Activated CD4-positive, alpha-beta T cell treated with anti-CD3 and anti-CD28 coated beads, Interleukin-2, amount 10 ng/mL, durations not matched to agents 7 days and 5 days (primary cell): ENCODE measurements around the gene PRDM1. TPM values are rescaled to one million over a fixed set of nuclear protein-coding genes. Genes with fewer than 3 reads are reported as not detected.

ENCODE experiments used
- CTCF ChIA-PET: fragments of 350-600 bp; sonication (Branson Sonifier 250); formaldehyde crosslinking; loops from one replicate; lab custom pipeline; 2021; ENCODE audit warnings: antibody characterized with exemption; lab: Charles Lee
- POLR2A ChIA-PET: fragments of 350-600 bp; sonication (Branson Sonifier 250); formaldehyde crosslinking; loops from one replicate; lab custom pipeline; 2021; ENCODE audit warnings: antibody characterized with exemption; lab: Charles Lee
- DNase-seq: peaks from one replicate; pipeline ENCODE4 v3.0.0-alpha.2; 2020
- H3K27ac Mint-ChIP-seq: one replicate; pipeline ENCODE4 v1.8.0; 2021; ENCODE audit warnings: mild to moderate bottlenecking, moderate library complexity, mixed read lengths
- H3K27me3 Mint-ChIP-seq: one replicate; pipeline ENCODE4 v1.8.0; 2021; ENCODE audit warnings: mixed read lengths
- H3K36me3 Mint-ChIP-seq: one replicate; pipeline ENCODE4 v1.8.0; 2021; ENCODE audit warnings: low read depth, mixed read lengths
- H3K4me1 Mint-ChIP-seq: one replicate; pipeline ENCODE4 v1.8.0; 2021; ENCODE audit warnings: mixed read lengths
- H3K4me3 Mint-ChIP-seq: one replicate; pipeline ENCODE4 v1.8.0; 2021; ENCODE audit warnings: mild to moderate bottlenecking, moderate library complexity, mixed read lengths
- H3K9me3 Mint-ChIP-seq: one replicate; pipeline ENCODE4 v1.8.0; 2021; ENCODE audit warnings: mixed read lengths
- total RNA-seq, 2 experiments: library from RNA; stranded (reverse); gene quantifications; one replicate each; pipeline ENCODE4 v1.2.3, GENCODE V29; 2021

PRDM1 gene
- total RNA-seq, 2 experiments from 2014 or later = 27.1 to 30.8 TPM

DNA sequence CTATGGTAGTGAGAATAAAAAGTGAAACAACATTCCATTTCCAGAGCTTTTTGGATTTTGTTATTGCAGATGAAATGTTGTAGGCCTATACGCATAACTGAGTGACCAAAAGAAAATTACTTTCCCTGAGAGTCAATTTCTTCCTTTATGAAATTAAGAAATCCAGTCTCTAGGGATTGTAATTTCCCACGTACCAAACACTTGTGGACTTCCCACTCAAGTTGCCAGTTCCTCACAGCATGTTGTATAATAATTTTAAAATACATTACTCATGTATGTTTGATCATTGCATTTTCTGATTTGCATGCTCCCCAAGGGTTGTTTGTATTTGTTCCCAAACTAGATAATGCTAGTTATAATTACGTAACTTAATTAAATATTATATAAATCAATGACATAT is 12.0 kb upstream of the PRDM1 start:
- Mint-ChIP-seq H3K27ac (no peak overlapping the region), H3K9me3 (no peaks in the 10 kb centered on the region), H3K36me3 (peaks cover 1% of the 10 kb centered on the region), H3K4me3 (no peak overlapping the region), H3K27me3 (peaks cover 16% of the 10 kb centered on the region), H3K4me1 (no peaks in the 10 kb centered on the region)
- POLR2A ChIA-PET = no interaction called here
- CTCF ChIA-PET = no interaction called here
- no peak for DNase-seq

DNA sequence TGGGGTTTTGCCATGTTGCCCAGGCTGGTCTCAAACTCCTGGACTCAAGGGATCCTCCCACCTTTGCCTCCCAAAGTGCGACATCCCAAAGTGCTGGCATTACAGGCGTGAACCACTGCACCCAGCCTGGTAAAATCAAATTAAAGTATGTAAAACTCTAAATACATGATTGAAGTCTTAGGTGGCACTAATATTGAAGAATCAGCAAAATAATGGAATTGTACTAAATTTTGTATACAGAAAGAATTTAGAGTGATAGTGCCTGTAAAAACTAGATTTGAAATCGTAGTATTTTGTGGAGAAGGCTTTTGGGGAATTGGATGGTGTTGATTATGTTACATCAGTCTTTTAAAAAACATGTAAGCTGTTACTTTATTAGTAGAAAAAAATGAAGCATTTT is 10.0 kb upstream of the PRDM1 start:
- Mint-ChIP-seq H3K27me3 (peaks cover 5% of the 10 kb centered on the region), H3K4me3 (no peak overlapping the region), H3K36me3 (peaks cover 4% of the 10 kb centered on the region), H3K9me3 (no peaks in the 10 kb centered on the region), H3K4me1 (no peaks in the 10 kb centered on the region), H3K27ac (no peak overlapping the region)
- ChIA-PET POLR2A (no interaction called here), CTCF (interaction anchor here (1.2 to 1.8 kb wide), 3 partner anchors 8 to 83 kb away, joined by 3 to 6 read pairs (median 5); partner anchors contain the start of gene PRDM1)
- DNase-seq = no peak

DNA sequence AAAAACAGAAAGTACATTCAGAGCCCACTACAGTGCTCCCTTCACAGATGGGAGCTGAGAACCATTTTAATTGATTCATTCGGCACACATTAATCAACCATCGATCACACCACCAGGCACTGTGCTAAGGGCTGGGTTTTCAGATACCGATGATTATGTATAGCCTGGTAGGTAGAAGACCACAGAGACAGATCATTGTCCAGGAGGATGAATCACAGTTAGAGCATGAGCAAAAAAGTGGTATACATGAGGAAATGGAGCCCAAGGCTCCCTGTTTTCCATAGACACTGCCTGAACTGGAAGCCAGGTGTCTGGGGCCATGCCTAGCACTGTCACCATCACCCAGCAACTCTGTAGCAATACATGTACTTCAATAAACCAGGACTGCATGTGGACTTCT is 9.0 kb upstream of the PRDM1 start:
- peaks cover 11% of the 10 kb centered on the region for H3K27me3 Mint-ChIP-seq
- H3K9me3 Mint-ChIP-seq = no peaks in the 10 kb centered on the region
- ChIA-PET POLR2A (interaction anchor here (0.6 kb wide), 1 partner anchor 379 kb away, joined by 3 read pairs; no protein-coding TSS in a partner anchor), CTCF (interaction anchor here (1.8 kb wide), 1 partner anchor 9 kb away, joined by 5 read pairs; the partner anchor contains the start of gene PRDM1)
- peaks cover 5% of the 10 kb centered on the region for H3K36me3 Mint-ChIP-seq
- no peak overlapping the region for H3K27ac Mint-ChIP-seq
- peaks cover 5% of the 10 kb centered on the region for H3K4me1 Mint-ChIP-seq
- no peak overlapping the region for H3K4me3 Mint-ChIP-seq
- no peak for DNase-seq

GRCh38 chr6:106077881-106078280 is 8.3 kb upstream of the PRDM1 start:
- H3K36me3 Mint-ChIP-seq = peaks cover 6% of the 10 kb centered on the region
- no peak for DNase-seq
- no peaks in the 10 kb centered on the region for H3K9me3 Mint-ChIP-seq
- H3K27me3 Mint-ChIP-seq = peaks cover 13% of the 10 kb centered on the region
- H3K4me1 Mint-ChIP-seq = peaks cover 11% of the 10 kb centered on the region
- ChIA-PET CTCF (interaction anchor here (1.8 kb wide), 1 partner anchor 8 kb away, joined by 5 read pairs; the partner anchor contains the start of gene PRDM1), POLR2A (interaction anchor here (0.6 kb wide), 1 partner anchor 380 kb away, joined by 3 read pairs; no protein-coding TSS in a partner anchor)
- H3K4me3 Mint-ChIP-seq = no peak overlapping the region
- H3K27ac Mint-ChIP-seq = no peak overlapping the region

- Mint-ChIP-seq H3K36me3 (peaks cover 7% of the 10 kb centered on the region), H3K9me3 (no peaks in the 10 kb centered on the region), H3K27ac (no peak overlapping the region), H3K4me3 (no peak overlapping the region), H3K4me1 (peaks cover 33% of the 10 kb centered on the region), H3K27me3 (peaks cover 14% of the 10 kb centered on the region)
- no peak for DNase-seq
- CTCF ChIA-PET = interaction anchor here (0.6 to 2.1 kb wide), 4 partner anchors 13 to 38 kb away, joined by 3 to 5 read pairs (median 4); no protein-coding TSS in a partner anchor
- POLR2A ChIA-PET = no interaction called here
Observed at GRCh38 chr6:106079961-106080762, 6.0 kb upstream of the PRDM1 start.

DNA sequence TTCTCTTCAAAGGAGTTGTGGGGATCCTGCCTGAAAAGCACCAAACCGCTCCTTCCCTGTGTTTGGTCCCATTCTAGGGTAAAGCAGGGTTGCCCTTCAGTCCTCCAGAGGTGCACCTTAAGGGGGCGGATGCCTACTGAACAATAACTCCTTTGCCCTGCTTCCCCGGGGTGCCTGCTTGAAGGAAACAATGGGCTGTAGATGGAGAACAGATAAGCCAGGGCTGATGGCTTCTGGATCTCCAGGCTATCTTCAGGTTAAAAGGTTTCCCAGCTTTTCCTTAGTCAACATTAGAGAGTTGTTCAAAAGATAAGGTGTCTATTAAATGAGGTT is 5.4 kb upstream of the PRDM1 start:
- Mint-ChIP-seq H3K36me3 (peaks cover 7% of the 10 kb centered on the region), H3K27me3 (peaks cover 14% of the 10 kb centered on the region), H3K9me3 (no peaks in the 10 kb centered on the region), H3K4me1 (peaks cover 39% of the 10 kb centered on the region), H3K4me3 (no peak overlapping the region), H3K27ac (no peak overlapping the region)
- no peak for DNase-seq
- POLR2A ChIA-PET = no interaction called here
- CTCF ChIA-PET = interaction anchor here (0.6 to 2.1 kb wide), 3 partner anchors 13 to 37 kb away, joined by 3 to 5 read pairs (median 4); no protein-coding TSS in a partner anchor

DNA sequence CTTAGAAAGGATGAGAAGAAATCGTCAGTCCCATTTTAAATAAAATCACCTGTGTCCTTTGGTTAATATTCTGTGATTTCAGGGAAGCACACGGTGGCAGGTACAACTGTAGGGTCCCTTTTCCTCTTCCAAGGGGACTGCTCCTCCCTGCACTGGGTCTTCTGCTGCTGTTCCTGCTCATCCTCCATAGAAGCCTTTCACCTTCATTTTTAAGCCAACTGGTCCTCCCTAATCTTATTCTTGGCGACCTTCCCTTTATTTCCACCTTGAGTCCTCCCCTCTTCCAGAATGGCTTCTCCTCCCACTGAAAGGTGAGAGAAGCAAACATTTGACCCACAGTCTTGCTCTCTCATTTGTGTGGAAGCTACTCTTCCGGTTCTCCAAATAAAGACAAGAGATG is 4.4 kb upstream of the PRDM1 start:
- CTCF ChIA-PET = no interaction called here
- peaks cover 47% of the 10 kb centered on the region for H3K4me1 Mint-ChIP-seq
- peaks cover 14% of the 10 kb centered on the region for H3K27me3 Mint-ChIP-seq
- no peaks in the 10 kb centered on the region for H3K9me3 Mint-ChIP-seq
- peaks cover 7% of the 10 kb centered on the region for H3K36me3 Mint-ChIP-seq
- no peak for DNase-seq
- no peak overlapping the region for H3K4me3 Mint-ChIP-seq
- POLR2A ChIA-PET = no interaction called here
- no peak overlapping the region for H3K27ac Mint-ChIP-seq

- Mint-ChIP-seq H3K4me3 (peak overlapping the region; percentile 44), H3K36me3 (peaks cover 13% of the 10 kb centered on the region), H3K27me3 (peaks cover 19% of the 10 kb centered on the region), H3K4me1 (peaks cover 58% of the 10 kb centered on the region), H3K9me3 (no peaks in the 10 kb centered on the region), H3K27ac (peak overlapping the region; percentile 77)
- ChIA-PET CTCF (interaction anchor here (0.6 to 2.2 kb wide), 4 partner anchors 7 to 348 kb away, joined by 3 to 9 read pairs (median 4); no protein-coding TSS in a partner anchor), POLR2A (interaction anchor here (0.6 kb wide), 1 partner anchor 115 kb away, joined by 3 read pairs; no protein-coding TSS in a partner anchor)
- no peak for DNase-seq
Observed at GRCh38 chr6:106082735-106083398, 3.3 kb upstream of the PRDM1 start.

DNA sequence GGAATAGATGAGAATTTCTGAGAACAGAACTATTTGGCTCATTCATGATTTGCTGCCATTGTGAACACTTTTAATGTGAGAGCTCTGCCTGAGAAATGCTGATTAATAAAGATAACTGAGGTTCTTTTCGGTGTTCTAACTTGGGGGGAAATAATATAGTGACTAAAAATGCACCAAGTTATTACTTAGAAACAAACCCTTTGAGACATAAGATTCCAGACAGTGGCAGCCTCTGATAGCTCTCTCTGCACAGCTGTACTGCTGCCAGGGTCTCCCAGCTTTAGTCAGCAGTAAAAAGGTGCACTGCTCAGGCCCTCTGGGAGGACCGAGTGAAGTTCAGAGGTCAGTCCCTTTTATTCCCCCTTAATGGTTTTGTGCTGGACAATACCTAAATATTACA is 2.5 kb upstream of the PRDM1 start:
- Mint-ChIP-seq H3K4me3 (peak overlapping the region; percentile 7), H3K9me3 (no peaks in the 10 kb centered on the region), H3K27me3 (peaks cover 26% of the 10 kb centered on the region), H3K27ac (no peak overlapping the region), H3K36me3 (peaks cover 20% of the 10 kb centered on the region), H3K4me1 (peaks cover 66% of the 10 kb centered on the region)
- DNase-seq = no peak
- POLR2A ChIA-PET = interaction anchor here (0.6 to 0.8 kb wide), 2 partner anchors 91 to 115 kb away, joined by 3 read pairs; no protein-coding TSS in a partner anchor
- CTCF ChIA-PET = interaction anchor here (0.5 to 2.2 kb wide), 8 partner anchors 8 to 598 kb away, joined by 3 to 9 read pairs (median 3); no protein-coding TSS in a partner anchor

DNA sequence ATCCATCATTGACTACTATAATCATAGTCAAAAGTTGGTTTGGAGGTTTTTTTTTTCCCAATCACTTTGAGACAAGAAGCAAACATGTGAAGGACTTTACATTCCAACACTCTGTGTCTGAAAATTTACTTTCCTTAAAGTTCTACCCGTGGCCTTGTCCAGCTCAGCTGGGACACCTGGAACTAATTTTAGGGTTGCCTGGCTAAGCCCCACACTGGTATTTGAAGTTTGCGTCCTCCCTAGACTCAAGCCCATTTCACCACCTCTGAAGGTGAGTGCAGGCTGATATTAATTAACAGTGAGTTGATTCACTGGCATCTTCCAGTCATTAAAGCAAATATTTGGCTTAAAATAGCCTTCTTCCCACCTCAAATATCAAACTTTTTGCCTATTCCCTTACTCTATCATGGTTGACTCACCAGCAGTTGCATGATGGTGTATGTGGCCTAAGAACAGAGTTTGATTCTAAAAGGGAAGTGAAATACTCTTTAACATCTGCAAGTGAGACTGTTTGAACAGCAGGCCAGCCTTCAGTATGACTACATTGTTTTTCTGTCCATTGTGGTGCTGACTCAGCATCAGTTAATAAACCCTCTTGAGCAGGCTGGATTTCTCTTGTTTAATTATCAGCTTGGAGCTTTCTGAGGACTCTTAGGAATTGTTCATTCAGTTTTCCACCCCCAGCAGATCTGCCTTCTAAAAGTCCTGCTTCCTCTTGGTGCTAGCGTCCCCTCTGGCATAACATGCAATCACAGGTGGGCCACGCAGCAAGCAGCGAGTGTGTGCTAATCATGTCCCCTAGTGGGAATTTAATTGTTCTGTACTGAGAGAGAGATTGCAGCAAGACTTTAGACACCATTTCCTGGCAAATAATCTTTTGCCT is 1.8 kb upstream of the PRDM1 start:
- Mint-ChIP-seq H3K4me3 (no peak overlapping the region), H3K27me3 (peaks cover 26% of the 10 kb centered on the region), H3K27ac (peak overlapping the region; percentile 58), H3K4me1 (peaks cover 73% of the 10 kb centered on the region), H3K36me3 (peaks cover 27% of the 10 kb centered on the region), H3K9me3 (no peaks in the 10 kb centered on the region)
- DNase-seq = no peak
- ChIA-PET CTCF (interaction anchor here (0.5 to 2.2 kb wide), 7 partner anchors 8 to 599 kb away, joined by 3 to 9 read pairs (median 3); no protein-coding TSS in a partner anchor), POLR2A (interaction anchor here (0.8 kb wide), 1 partner anchor 92 kb away, joined by 3 read pairs; no protein-coding TSS in a partner anchor)

DNA sequence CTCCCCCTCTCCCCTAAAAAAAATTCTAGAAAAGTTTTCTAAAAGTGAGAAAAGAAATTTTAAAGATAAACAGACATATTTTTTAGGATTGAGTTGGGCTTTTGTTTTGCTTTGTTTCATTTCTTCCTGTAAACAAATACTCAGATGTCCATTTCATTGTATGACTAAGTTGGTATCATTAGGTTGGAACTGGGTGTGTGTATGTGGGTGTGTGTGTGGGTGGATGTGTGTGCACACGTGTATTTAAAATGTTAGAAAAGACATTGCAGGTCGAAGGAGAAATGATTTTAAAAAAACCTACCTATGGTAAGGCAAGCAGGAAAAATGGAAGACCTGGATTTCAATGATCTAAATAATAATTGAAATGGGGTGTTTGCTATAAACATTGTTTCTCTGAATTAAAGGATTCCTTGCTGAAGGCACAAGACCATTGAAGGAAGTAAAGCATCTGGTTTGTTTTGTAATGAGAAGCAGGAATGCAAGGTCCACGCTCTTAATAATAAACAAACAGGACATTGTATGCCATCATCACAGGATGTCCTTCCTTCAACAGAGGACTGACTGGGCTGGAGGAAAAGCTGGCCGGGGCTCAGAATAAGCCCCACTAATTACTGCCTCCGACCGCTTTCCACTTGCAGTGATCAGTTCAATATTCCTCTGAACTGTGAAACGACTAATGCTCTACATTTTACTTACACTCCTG is 996 bp upstream of the PRDM1 start:
- ChIA-PET POLR2A (interaction anchor here (1.4 kb wide), 1 partner anchor 92 kb away, joined by 4 read pairs; no protein-coding TSS in a partner anchor), CTCF (interaction anchor here (0.9 to 2.8 kb wide), 9 partner anchors 10 to 139 kb away, joined by 3 to 13 read pairs (median 5); no protein-coding TSS in a partner anchor)
- no peak overlapping the region for H3K27ac Mint-ChIP-seq
- peaks cover 80% of the 10 kb centered on the region for H3K4me1 Mint-ChIP-seq
- no peaks in the 10 kb centered on the region for H3K9me3 Mint-ChIP-seq
- peaks cover 32% of the 10 kb centered on the region for H3K27me3 Mint-ChIP-seq
- DNase-seq = no peak
- peak overlapping the region; percentile 80 for H3K4me3 Mint-ChIP-seq
- peaks cover 34% of the 10 kb centered on the region for H3K36me3 Mint-ChIP-seq
